PC-3 (cell line): ENCODE measurements around the gene TMEM129. TPM values are rescaled to one million over a fixed set of nuclear protein-coding genes. Genes with fewer than 3 reads are reported as not detected.

ENCODE experiments used
- ATAC-seq: fragments of 200-7000 bp; cut with Tn5 transposase; 2 replicates; pipeline ENCODE4 v1.9.1; 2020; ENCODE audit warnings: mild to moderate bottlenecking, moderate library complexity
- BruUV-seq: library from RNA; stranded (reverse); fragments of 400-500 nt; replicated peaks from 2 replicates; lab custom pipeline; 2021; lab: Mats Ljungman, UMichigan
- CTCF ChIA-PET: fragments of 300-600 bp; sonication (Branson Sonifier 250); formaldehyde crosslinking; loops from one replicate; lab custom pipeline; 2022; ENCODE audit warnings: antibody characterized with exemption; lab: Charles Lee
- POLR2A ChIA-PET: fragments of 300-600 bp; sonication (Branson Sonifier 250); formaldehyde crosslinking; loops from one replicate; lab custom pipeline; 2022; ENCODE audit warnings: antibody characterized with exemption; ENCODE audit not compliant: unreplicated experiment; lab: Charles Lee
- DNase-seq: peaks from one replicate; pipeline ENCODE4 v3.0.0-alpha.2; 2015
- H2AFZ ChIP-seq: fragments of 300-600 bp; sonication (generic); 2 replicates; pipeline ENCODE4 v1.6.0; 2016; ENCODE audit warnings: antibody characterized with exemption, low read length
- H3F3A ChIP-seq: fragments of 300-600 bp; sonication (generic); one replicate; pipeline ENCODE4 v1.6.0; 2017; ENCODE audit warnings: antibody characterized with exemption, low read length, control low read depth, mild to moderate bottlenecking; ENCODE audit not compliant: unreplicated experiment
- H3K27ac ChIP-seq: fragments of 300-600 bp; sonication (generic); 2 replicates; pipeline ENCODE4 v1.5.1; 2016; ENCODE audit warnings: mild to moderate bottlenecking, low read length
- H3K27me3 ChIP-seq: fragments of 300-600 bp; sonication (generic); 2 replicates; pipeline ENCODE4 v1.6.1; 2016; ENCODE audit warnings: low read length, mixed read lengths
- H3K36me3 ChIP-seq: fragments of 300-600 bp; sonication (generic); 2 replicates; pipeline ENCODE4 v1.6.1; 2016; ENCODE audit warnings: low read depth, mixed run types, low read length, mixed read lengths
- H3K4me1 ChIP-seq: fragments of 300-600 bp; sonication (generic); 2 replicates; pipeline ENCODE4 v1.5.1; 2016; ENCODE audit warnings: low read length; ENCODE audit not compliant: insufficient read depth
- H3K4me2 ChIP-seq: fragments of 300-600 bp; sonication (generic); 2 replicates; pipeline ENCODE4 v1.6.0; 2016; ENCODE audit warnings: low read length
- H3K4me3 ChIP-seq: fragments of 300-600 bp; sonication (generic); 2 replicates; pipeline ENCODE4 v1.5.1; 2016; ENCODE audit warnings: mild to moderate bottlenecking, low read length, mixed read lengths
- H3K79me2 ChIP-seq: fragments of 300-600 bp; sonication (generic); 2 replicates; pipeline ENCODE4 v1.6.1; 2017; ENCODE audit warnings: low read length, mixed read lengths
- H3K9ac ChIP-seq: fragments of 300-600 bp; sonication (generic); 2 replicates; pipeline ENCODE4 v1.6.0; 2016; ENCODE audit warnings: mild to moderate bottlenecking, low read length
- H3K9me2 ChIP-seq: fragments of 300-600 bp; sonication (generic); replicated peaks from 2 replicates; pipeline ENCODE4 v1.6.1; 2016; ENCODE audit warnings: mixed run types, low read length, mixed read lengths
- H3K9me3 ChIP-seq: fragments of 300-600 bp; sonication (generic); 2 replicates; pipeline ENCODE4 v1.6.1; 2016; ENCODE audit warnings: low read length, mixed read lengths
- H4K20me1 ChIP-seq: fragments of 300-600 bp; sonication (generic); 2 replicates; pipeline ENCODE4 v1.6.1; 2016; ENCODE audit warnings: low read length, mixed read lengths
- EZH2 ChIP-seq: fragments of 300-600 bp; sonication (generic); IDR thresholded peaks from one replicate; pipeline ENCODE4 v1.6.1; 2017; ENCODE audit warnings: antibody characterized with exemption, mild to moderate bottlenecking, low read length; ENCODE audit not compliant: unreplicated experiment
- EZH2phosphoT487 ChIP-seq: fragments of 300-600 bp; sonication (generic); IDR thresholded peaks from 2 replicates; pipeline ENCODE4 v1.6.1; 2018; ENCODE audit warnings: mild to moderate bottlenecking, antibody characterized with exemption, low read length, borderline replicate concordance
- intact Hi-C: fragments of 100-400 bp; cut with micrococcal nuclease; formaldehyde crosslinking; loops from 2 replicates; pipeline ENCODE4 v1.9.0; 2023
- total RNA-seq: library from RNA; depleted of rRNA; stranded (reverse); fragments of >200 nt; gene quantifications from 2 replicates; pipeline ENCODE4 v1.2.3, GENCODE V29; 2014
- TF ChIP-seq, protein P1 (sequence below): fragments of 300-600 bp; sonication (generic); conservative IDR thresholded peaks from 2 replicates; pipeline ENCODE4 v1.5.1; 2017; ENCODE audit warnings: antibody characterized with exemption, low read depth, mild to moderate bottlenecking, low read length

Gene TMEM129
- total RNA-seq, 1 experiment from 2014 or later: 28.6 TPM

DNA sequence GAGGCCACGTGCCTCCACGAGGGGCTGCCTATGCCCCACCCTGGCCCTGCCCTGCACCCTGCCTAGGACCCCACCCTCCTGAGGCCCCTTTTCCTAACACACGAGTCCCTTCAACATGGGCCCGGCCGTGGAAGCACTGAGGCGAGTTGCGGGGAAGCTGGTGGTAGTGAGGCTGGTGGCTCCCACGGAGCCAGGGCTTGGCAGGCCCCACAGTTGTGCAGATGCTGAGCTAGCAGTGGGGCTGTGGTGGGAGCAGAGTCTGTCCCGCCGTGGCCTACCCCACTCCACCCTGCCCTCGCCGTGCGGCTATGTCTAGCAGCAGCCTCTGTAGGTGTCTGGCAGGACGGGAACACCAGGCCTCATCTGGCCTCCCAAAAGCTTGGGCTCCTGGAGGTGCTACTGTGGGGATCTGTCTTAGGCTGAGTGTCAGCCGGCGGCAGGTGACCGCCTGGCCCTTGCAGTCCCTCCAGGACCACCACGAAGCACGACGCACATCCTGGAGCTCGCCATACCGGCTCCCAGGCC lies 19.0 kb upstream of the TMEM129 start:
- DNase-seq (no peak), ATAC-seq (no peak)
- Histone ChIP-seq H3K27ac (no peak overlapping the region), H3K9me2 (no peaks in the 10 kb centered on the region), H3K4me1 (no peaks in the 10 kb centered on the region), H3K79me2 (no peaks in the 10 kb centered on the region), H3K36me3 (peaks cover 40% of the 10 kb centered on the region), H3K4me2 (no peak overlapping the region), H3K9me3 (no peaks in the 10 kb centered on the region), H3F3A (no peaks in the 10 kb centered on the region), H3K9ac (no peak overlapping the region), H2AFZ (no peak overlapping the region), H3K4me3 (no peak overlapping the region), H4K20me1 (no peaks in the 10 kb centered on the region), H3K27me3 (no peaks in the 10 kb centered on the region)
- POLR2A ChIA-PET: no interaction called here
- BruUV-seq: no TSS peak
- intact Hi-C loops: no loop called here
- CTCF ChIA-PET: no interaction called here
- TF ChIP-seq EZH2phosphoT487 (no peak), EZH2 (no peak)

DNA sequence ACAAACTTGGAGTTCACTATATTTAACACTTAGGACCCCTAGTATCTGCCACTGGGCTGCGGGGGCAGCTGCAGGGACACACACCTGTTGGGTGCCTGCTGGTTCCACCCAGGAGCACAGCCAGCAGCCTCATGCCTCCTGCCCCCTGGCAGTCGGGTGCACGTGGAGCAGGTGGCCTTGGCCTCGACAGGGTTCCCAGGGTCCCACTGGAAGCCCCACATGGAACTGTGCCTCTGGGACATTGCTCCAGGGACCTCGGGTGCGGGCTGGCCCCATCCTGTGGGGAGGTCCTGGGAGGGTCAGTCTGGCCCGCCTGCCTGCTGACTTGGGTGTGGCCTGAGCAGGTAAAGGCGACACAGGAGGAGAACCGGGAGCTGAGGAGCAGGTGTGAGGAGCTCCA lies 18.2 kb upstream of the TMEM129 start:
- no TSS peak for BruUV-seq
- Histone ChIP-seq H3K4me3 (no peak overlapping the region), H3K9ac (no peak overlapping the region), H4K20me1 (no peaks in the 10 kb centered on the region), H3K27ac (no peak overlapping the region), H3K36me3 (peaks cover 47% of the 10 kb centered on the region), H3K79me2 (no peaks in the 10 kb centered on the region), H3K9me3 (no peaks in the 10 kb centered on the region), H3K4me1 (no peaks in the 10 kb centered on the region), H2AFZ (no peak overlapping the region), H3K27me3 (no peaks in the 10 kb centered on the region), H3K4me2 (no peak overlapping the region), H3K9me2 (no peaks in the 10 kb centered on the region), H3F3A (no peaks in the 10 kb centered on the region)
- intact Hi-C loops: no loop called here
- DNase-seq: no peak
- ATAC-seq: no peak
- TF ChIP-seq, protein P1, sequence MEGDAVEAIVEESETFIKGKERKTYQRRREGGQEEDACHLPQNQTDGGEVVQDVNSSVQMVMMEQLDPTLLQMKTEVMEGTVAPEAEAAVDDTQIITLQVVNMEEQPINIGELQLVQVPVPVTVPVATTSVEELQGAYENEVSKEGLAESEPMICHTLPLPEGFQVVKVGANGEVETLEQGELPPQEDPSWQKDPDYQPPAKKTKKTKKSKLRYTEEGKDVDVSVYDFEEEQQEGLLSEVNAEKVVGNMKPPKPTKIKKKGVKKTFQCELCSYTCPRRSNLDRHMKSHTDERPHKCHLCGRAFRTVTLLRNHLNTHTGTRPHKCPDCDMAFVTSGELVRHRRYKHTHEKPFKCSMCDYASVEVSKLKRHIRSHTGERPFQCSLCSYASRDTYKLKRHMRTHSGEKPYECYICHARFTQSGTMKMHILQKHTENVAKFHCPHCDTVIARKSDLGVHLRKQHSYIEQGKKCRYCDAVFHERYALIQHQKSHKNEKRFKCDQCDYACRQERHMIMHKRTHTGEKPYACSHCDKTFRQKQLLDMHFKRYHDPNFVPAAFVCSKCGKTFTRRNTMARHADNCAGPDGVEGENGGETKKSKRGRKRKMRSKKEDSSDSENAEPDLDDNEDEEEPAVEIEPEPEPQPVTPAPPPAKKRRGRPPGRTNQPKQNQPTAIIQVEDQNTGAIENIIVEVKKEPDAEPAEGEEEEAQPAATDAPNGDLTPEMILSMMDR: no peak
- POLR2A ChIA-PET: no interaction called here
- CTCF ChIA-PET: no interaction called here

DNA sequence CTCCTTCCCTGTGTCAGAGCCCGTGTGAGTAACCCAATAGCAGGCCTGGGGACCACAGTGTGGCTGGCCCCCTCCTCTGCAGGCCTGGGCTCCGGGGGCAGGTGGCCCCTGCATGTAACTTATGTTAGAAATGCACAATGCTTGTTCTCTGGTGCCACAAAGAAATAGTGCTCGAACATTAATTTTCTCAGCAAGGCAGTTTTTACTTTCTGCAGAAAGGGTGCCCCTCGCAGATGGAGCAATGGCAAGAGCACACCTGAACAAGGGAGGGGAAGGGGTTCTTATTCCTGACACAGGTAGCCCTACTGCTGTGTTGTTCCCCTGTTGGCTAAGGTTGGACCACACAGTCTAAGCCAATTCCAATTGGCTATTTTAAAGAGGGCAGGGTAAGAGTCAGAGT lies 17.3 kb upstream of the TMEM129 start:
- no peak for DNase-seq
- TF ChIP-seq, protein P1: no peak
- TF ChIP-seq EZH2phosphoT487: no peak
- TF ChIP-seq EZH2: no peak
- H3K9ac ChIP-seq: no peak overlapping the region
- no TSS peak for BruUV-seq
- H3K4me3 ChIP-seq: no peak overlapping the region
- H3K4me1 ChIP-seq: no peaks in the 10 kb centered on the region
- H3K9me2 ChIP-seq: no peaks in the 10 kb centered on the region
- H3K9me3 ChIP-seq: no peaks in the 10 kb centered on the region
- peaks cover 55% of the 10 kb centered on the region for H3K36me3 ChIP-seq
- no peaks in the 10 kb centered on the region for H3F3A ChIP-seq
- ChIA-PET POLR2A (no interaction called here), CTCF (no interaction called here)
- no peak overlapping the region for H3K27ac ChIP-seq
- no peak overlapping the region for H3K4me2 ChIP-seq
- intact Hi-C loops: no loop called here
- H2AFZ ChIP-seq: no peak overlapping the region
- H3K79me2 ChIP-seq: peaks cover under 1% of the 10 kb centered on the region; the same call in 1 of the 2 replicates
- H4K20me1 ChIP-seq: no peaks in the 10 kb centered on the region
- H3K27me3 ChIP-seq: no peaks in the 10 kb centered on the region
- ATAC-seq: no peak
